Measurements from ENCODE around the gene TMEM125. TPM values are rescaled to one million over a fixed set of nuclear protein-coding genes. Genes with fewer than 3 reads are reported as not detected.
A peak's percentile ranks its signal among the peaks of the same experiment; 100 is the strongest.

TMEM125 gene
- total and polyA plus RNA-seq, 2 of the 4 experiments (the other 2 are of a cell fraction), result under 0.01 to 0.03 TPM

GRCh38 chr1:43302721-43303470, 33.1 kb downstream of the TMEM125 start:
- TF ChIP-seq CTCF (conservative IDR thresholded peaks at IDR 0.05; ENCODE audit: low read depth, low read length) (no peak), POLR2A (IDR thresholded peaks at IDR 0.05; ENCODE audit: low read depth, low read length) (no peak), MAZ (IDR thresholded peaks at IDR 0.05; ENCODE audit: borderline replicate concordance, low read depth, low read length) (no peak), FOS (IDR thresholded peaks at IDR 0.05; ENCODE audit: low read depth, low read length) (no peak), CEBPB (IDR thresholded peaks at IDR 0.05; ENCODE audit: low read depth, low read length) (no peak), MAFK (IDR thresholded peaks at IDR 0.05; ENCODE audit: low read depth, low read length) (no peak)
- no peak overlapping the region for H3K14ac ChIP-seq (replicated peaks; ENCODE audit: low read depth, low read length)
- in situ Hi-C loops (cut with MboI; ENCODE audit: low sequenced_read_pairs) (no loop called here), dilution Hi-C loops (cut with HindIII; ENCODE audit: low sequenced_read_pairs, unreplicated experiment) (no loop called here), intact Hi-C loops (cut with micrococcal nuclease) (no loop called here)
- no peak overlapping the region for H2AFZ ChIP-seq (replicated peaks; ENCODE audit: low read length, poor library complexity)
- no peak overlapping the region for H4K8ac ChIP-seq (ENCODE audit: low read depth in 2 of 2, low read length in 2 of 2)
- H3K79me1 ChIP-seq (ENCODE audit: low read depth in 1 of 2, low read length in 2 of 2), result no peaks in the 10 kb centered on the region
- DNase-seq (peak; percentile 52), ATAC-seq (ENCODE audit: low read depth) (peak; percentile 40)
- no peak overlapping the region for H2BK5ac ChIP-seq (ENCODE audit: low read depth, low read length, poor library complexity, severe bottlenecking)
- H2AK9ac ChIP-seq (replicated peaks; ENCODE audit: low read depth, low read length, poor library complexity), result no peak overlapping the region
- no peaks in the 10 kb centered on the region for H3K9me1 ChIP-seq (ENCODE audit: insufficient read depth, low read length)
- no peaks in the 10 kb centered on the region for H3K36me3 ChIP-seq (ENCODE audit: control insufficient read depth, insufficient read depth, low read length)
- peaks cover 6% of the 10 kb centered on the region; the same call in 1 of the 2 replicates for H3K27me3 ChIP-seq (ENCODE audit: control insufficient read depth, insufficient read depth, low read length)
- H3K23ac ChIP-seq (ENCODE audit: low read depth, low read length), result no peak overlapping the region
- H3K9me3 ChIP-seq (ENCODE audit: control insufficient read depth, insufficient read depth, low read length), result no peaks in the 10 kb centered on the region
- no peak overlapping the region for H3K56ac ChIP-seq (ENCODE audit: extremely low read depth, insufficient read depth, low read length)
- 0 out of 2 replicates have a peak overlapping the region, but pooled peaks have one; percentile 6 for H3K4me2 ChIP-seq (ENCODE audit: low read depth, low read length)
- H3K4me1 ChIP-seq (ENCODE audit: control insufficient read depth, insufficient read depth, low read length), result peaks cover 4% of the 10 kb centered on the region; the same call in 1 of the 2 replicates
- H2BK15ac ChIP-seq (ENCODE audit: low read depth, low read length), result no peak overlapping the region
- H4K5ac ChIP-seq (ENCODE audit: low read depth, low read length), result no peak overlapping the region
- WGBS, 2 experiments (ENCODE audit: extremely low coverage in 2 of 2, insufficient read length in 1 of 2), result 33% methylated on average over 2 of the region's 7 CpGs; no CpG with 5 or more reads in 1 of the 2 experiments
- H3K4ac ChIP-seq (ENCODE audit: low read depth, low read length), result no peak overlapping the region
- H3K18ac ChIP-seq (ENCODE audit: low read depth, low read length), result no peak overlapping the region
- H3K4me3 ChIP-seq (ENCODE audit: insufficient read depth, low read depth, low read length), result no peak overlapping the region
- H2AK5ac ChIP-seq (ENCODE audit: low read depth, low read length), result no peak overlapping the region
- BruUV-seq (replicated peaks), result no TSS peak
- no peak overlapping the region for H4K91ac ChIP-seq (ENCODE audit: insufficient read depth, low read depth, low read length)
- H2BK20ac ChIP-seq (ENCODE audit: low read depth, low read length), result no peak overlapping the region
- no peak overlapping the region for H3K27ac ChIP-seq (ENCODE audit: insufficient read depth, low read length)
- H4K20me1 ChIP-seq (ENCODE audit: insufficient read depth, low read length), result no peaks in the 10 kb centered on the region
- no peak overlapping the region for H3K9ac ChIP-seq (ENCODE audit: low read depth, low read length)
- POLR2A ChIA-PET (ENCODE audit: unreplicated experiment), result no interaction called here
- CTCF ChIA-PET, result no interaction called here
- H2BK120ac ChIP-seq (ENCODE audit: low read depth, low read length), result no peak overlapping the region

Measured in IMR-90 (cell line).